ENCODE results near the gene AHCYL1. TPM values are rescaled to one million over a fixed set of nuclear protein-coding genes. Genes with fewer than 3 reads are reported as not detected.
A peak's percentile ranks its signal among the peaks of the same experiment; 100 is the strongest.
"Not testable (repeated sequence)": the region's sequence is repeated elsewhere in the genome, so short reads cannot be mapped to it uniquely, and the experiment has no call there.

Gene AHCYL1
- total RNA-seq, 1 experiment from 2014 or later = 64.3 TPM

DNA sequence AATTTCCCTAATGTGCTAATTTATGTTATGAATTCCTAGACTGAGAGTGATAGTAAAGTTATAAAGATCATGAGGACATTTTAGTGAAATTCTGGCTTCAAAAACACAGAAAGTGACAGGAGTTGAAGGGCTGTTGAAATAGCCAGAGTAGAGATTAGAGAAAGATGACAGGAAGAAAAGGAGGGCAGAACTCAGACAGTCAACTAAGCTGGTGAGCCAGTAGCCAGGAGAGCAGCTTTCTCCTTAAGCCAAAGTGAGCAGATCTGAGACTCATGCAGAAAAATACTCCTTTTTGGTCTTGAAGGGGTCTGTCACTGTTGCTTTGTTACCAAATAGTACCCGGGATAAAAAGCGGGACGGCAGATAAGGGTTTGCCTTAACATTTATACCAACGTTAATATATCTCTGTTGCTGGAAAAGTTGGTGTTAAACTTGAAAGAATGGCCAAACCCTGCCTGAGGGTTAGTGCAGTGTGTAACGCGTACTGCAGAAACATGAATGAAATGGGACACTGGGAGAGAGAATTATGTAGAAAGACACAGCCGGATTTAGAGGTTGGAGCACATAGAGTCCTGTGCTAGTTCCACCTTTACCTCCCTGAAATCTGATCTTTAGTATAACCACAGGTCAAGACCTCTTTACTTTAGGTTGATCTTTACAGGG, 12.8 kb downstream of the AHCYL1 start:
- no peak for DNase-seq (ENCODE audit: low read depth)

- DNase-seq (ENCODE audit: low read depth) = no peak
These were observed 13.3 kb downstream of the AHCYL1 start for GRCh38 chr1:109997867-109998229.

DNA sequence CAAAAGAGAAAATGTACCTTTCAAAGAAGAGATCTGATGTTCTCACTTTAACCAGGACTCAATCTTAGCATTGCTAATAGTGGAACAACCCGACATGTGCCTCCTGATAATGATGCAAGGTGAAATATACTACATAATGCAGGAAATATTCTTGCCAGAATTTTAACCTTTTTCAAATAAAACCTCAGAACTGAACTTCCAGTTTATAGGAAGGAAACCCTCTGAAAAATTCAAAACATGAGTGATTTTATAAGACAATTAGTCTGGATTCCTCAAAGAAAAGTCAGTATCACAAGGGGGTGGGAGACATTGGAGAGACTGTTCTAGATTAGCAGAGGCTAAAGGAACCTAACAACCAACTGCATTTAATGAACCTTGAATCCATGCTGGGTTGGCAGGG, 18.1 kb downstream of the AHCYL1 start:
- no peak for DNase-seq (ENCODE audit: low read depth)

DNA sequence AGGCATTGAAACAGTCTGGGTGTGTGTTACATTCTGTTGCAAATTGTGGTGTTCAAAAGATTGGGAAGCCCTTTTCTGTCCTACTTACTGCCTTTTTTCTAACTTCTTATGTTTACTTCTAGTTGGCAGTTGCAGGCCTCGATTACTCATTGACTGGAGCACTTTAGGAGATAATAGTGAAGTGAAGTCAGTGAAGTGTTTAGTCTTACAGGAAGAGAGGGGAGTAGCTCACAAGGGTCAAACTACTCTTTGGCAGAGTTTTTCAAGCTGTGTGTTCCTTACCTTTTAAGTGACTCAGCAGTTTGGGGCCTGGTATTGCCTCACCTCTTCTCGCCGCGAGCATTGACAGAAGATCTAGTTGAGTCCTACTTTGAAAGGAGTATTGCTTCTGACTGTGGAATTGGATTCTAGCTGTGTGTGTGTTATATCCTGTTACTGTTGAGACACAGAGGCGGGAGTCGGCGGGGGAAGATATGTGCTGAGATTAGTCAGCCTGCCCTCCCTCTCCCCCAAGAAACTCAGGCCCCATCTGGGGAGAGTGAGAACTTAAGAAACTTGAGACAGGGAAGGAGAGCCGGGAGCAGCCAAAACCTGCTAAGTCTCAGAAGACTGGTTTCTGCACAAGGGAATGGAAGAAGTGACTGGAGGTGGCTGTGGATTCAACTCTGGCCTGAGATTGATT, 19.3 kb downstream of the AHCYL1 start:
- DNase-seq (ENCODE audit: low read depth) = peak; percentile 99

DNA sequence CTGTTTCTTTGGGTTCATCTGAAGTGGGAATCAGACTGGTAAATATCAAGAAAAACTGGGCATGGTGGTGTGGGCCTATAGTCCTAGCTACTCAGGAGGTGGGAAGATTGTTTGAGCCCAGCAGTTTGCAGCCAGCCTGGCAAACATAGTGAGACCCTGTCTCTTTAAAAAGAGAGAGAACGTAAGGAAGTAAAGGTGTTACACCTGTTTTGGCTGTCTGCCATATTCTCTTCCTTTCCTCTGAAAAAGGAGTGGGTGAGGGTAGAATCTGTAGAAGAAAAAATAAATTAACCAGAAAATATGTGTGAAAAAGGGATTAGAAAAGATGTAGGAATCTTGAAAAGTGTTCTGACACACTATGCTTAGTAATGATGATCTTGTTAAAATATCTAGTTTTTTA, 20.0 kb downstream of the AHCYL1 start:
- DNase-seq (ENCODE audit: low read depth) = no peak

GRCh38 chr1:110005971-110006370, 21.4 kb downstream of the AHCYL1 start:
- no peak for DNase-seq (ENCODE audit: low read depth)

- no peak for DNase-seq (ENCODE audit: low read depth)
These were observed 22.0 kb downstream of the AHCYL1 start for GRCh38 chr1:110006516-110006915.

- no peak for DNase-seq (ENCODE audit: low read depth)
These were observed 22.7 kb downstream of the AHCYL1 start for GRCh38 chr1:110007046-110007830.

- no peak for DNase-seq (ENCODE audit: low read depth)
These were observed 24.5 kb downstream of the AHCYL1 start for GRCh38 chr1:110008971-110009565.

GRCh38 chr1:110011527-110012041, 27.0 kb downstream of the AHCYL1 start:
- DNase-seq (ENCODE audit: low read depth) = peak; percentile 68

DNA sequence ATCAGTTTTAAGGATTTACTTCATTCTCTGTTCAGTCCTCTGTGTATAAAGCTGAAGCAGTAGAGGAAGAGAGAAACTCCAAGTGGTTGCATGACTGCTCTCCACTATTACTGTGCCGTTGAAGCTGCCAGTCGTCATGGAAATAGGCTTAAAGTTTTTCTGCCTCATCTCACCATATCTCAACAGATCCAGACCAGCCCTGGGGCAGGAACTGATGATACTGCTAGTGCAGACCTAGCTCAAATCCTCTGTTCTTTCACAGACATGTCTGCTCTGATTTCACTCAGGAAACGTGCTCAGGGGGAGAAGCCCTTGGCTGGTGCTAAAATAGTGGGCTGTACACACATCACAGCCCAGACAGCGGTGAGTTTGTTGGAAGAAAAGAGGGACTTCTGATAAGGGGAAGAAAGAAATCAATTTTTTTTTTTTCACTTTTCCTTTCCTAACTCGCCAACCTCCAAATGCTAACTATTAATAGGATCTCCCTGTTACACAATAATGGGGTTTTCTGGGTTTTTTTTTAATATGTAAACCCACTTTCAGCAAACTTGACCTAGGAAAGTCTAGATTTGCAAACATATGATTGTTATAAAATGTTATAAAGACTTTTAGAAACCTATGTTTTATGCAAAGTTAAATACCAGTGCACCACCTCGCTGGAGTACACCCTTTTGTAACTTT, 27.7 kb downstream of the AHCYL1 start:
- DNase-seq (ENCODE audit: low read depth) = no peak

GRCh38 chr1:110017792-110018191, 33.2 kb downstream of the AHCYL1 start:
- no peak for DNase-seq (ENCODE audit: low read depth)

DNA sequence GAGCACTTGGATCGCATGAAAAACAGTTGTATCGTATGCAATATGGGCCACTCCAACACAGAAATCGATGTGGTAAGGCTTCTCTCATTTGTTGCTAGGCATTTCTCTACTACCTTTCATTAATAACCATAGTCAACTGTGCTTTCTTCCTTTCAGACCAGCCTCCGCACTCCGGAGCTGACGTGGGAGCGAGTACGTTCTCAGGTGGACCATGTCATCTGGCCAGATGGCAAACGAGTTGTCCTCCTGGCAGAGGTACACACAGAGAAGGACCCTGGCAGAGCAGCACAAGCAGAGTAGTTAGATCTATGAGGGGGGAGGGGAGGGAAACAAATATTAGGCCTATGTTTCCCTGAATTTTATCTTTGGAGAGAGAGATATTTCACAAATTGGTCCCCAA, 33.8 kb downstream of the AHCYL1 start:
- no peak for DNase-seq (ENCODE audit: low read depth)

DNA sequence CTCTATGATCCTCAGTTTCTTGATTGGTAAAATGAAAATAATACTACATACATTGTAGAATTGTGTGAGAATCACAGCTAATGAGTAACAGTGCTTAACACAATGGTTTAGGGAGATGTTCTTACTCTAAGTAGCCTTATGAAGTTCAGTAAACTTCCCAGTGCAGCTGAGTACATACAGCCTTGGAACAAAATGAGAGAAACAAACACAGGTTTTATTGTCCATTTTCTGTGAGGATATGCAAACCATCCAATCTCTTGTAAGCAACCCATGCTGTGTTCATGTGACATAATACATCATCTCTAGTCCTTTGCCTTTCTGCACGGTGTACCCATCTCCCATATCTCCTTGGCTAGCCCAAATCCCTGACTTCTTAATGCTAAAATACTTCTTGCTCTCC, 35.2 kb downstream of the AHCYL1 start:
- DNase-seq (ENCODE audit: low read depth) = no peak

- no peak for DNase-seq (ENCODE audit: low read depth)
These were observed 36.7 kb downstream of the AHCYL1 start for GRCh38 chr1:110021285-110021684.

GRCh38 chr1:110024613-110025012, 40.0 kb downstream of the AHCYL1 start:
- no peak for DNase-seq (ENCODE audit: low read depth)

- not testable (repeated sequence) for DNase-seq (ENCODE audit: low read depth)
These were observed 46.1 kb downstream of the AHCYL1 start for GRCh38 chr1:110030687-110031086.

DNA sequence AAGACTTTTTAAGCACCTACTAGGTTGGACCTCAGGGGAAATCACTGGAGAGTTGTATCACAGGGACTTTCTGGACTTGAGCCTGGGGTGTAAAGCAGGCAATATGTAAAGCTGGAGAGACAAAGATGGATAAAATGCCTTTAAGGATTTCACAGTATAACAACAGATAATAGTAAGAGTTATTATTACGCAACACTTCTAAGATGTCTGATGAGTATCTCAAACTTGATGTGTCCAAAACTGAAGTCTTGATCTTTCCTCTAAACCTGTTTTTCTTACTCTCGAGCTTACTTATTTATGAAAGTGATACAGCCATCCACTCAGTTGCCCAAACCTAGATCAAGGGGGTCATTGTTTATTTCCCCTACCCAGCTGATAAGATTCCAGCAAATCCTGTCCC, 47.8 kb downstream of the AHCYL1 start:
- DNase-seq (ENCODE audit: low read depth) = no peak

DNA sequence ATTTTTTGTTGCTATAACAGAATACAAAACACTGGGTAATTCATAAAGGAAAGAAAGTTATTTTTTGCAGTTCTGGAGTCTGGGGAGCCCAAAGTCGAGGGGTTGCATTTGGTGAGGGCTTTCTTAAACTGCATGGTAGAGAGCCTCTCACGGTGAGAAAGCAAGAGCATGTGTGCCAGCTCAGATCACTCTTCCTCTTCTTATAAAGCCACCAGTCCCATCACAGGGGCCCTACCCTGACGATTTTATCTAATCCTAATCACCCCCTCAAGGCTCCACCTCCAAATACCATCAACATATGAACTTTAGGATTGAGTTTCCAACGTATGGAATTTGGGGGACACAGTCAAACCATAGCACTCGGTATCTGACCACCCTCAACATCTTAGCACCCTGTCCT, 48.9 kb downstream of the AHCYL1 start:
- no peak for DNase-seq (ENCODE audit: low read depth)

DNA sequence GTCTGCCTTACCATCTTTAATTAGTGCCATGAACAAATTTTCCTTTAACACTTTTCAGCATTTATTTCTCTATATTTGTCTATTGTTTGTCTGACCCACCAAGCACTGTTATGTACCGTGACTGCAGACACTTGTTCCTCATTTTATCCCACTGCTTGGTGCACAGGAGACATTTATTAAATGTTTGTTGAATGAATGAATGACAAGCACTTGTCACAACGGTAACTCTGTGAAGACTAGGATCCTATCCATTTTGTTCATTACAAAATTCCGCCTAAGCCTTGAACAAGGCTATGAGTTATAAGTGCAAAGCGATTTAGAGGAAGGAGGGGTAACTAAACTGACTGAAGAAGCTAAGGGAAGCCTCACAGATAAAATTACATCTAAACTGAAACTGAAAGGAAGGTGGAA, 49.5 kb downstream of the AHCYL1 start:
- DNase-seq (ENCODE audit: low read depth) = no peak

DNA sequence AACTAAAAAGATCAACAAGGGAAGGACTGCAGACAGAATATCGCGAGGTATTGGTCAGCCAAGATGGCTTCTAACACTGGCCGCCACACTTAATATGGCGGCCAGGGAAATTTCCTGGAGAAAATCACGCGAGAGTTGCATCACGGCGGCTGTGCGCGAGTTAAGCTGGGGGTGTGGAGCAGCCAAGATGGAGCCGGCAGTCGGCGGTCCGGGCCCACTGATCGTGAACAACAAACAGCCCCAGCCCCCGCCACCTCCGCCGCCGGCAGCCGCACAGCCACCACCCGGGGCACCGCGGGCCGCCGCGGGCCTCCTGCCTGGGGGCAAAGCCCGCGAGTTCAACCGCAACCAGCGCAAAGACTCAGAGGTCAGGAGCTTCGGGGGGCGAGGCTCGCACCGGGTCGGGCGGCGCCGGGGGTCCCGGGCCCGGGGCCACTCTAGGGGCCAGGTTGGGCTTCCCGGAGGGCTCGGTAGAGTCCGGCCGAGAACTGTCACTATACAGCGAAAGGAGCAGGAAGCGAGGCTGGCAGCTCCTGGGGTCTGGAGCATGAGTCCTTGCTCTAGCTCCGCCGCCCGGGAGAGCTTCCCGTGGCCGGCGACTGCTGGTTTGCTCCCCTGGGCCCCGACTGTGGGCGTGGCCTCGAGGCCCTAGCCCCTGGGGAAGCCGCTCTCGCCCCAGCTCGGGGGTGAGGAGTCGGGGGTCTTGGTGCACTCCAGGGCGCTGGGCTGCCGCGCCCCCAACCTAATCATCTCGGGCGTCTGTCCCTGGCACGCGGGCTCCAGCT, 50.1 kb downstream of the AHCYL1 start, which contains the start of gene STRIP1:
Gene STRIP1, plus strand, starts transcription at position 174 of the 785 bp plus-strand sequence. Its CDS starts 14 bp downstream, at position 188.
- DNase-seq (ENCODE audit: low read depth) = peak; percentile 98

Data from M059J (cell line).